Stimulated activated CD8-positive, alpha-beta memory T cell treated with anti-CD3 and anti-CD28 coated beads, Interleukin-15, amount 100 ng/mL, for 4 hours (primary cell): ENCODE data around the gene CARD19.

Experiments used
- DNase-seq, 2 donors: peaks; one replicate each; pipeline ENCODE4 v3.0.0-alpha.2; 2020; ENCODE audit warnings: low read depth in 2 of 2

Gene CARD19

GRCh38 chr9:93118863-93119702, 23.1 kb downstream of the CARD19 start:
- DNase-seq: no peak

- DNase-seq: no peak
Measured at GRCh38 chr9:93119703-93119952, 23.6 kb downstream of the CARD19 start.

GRCh38 chr9:93119953-93120845, 24.2 kb downstream of the CARD19 start:
- no peak for DNase-seq

- no peak for DNase-seq
Measured at GRCh38 chr9:93120846-93121315, 24.9 kb downstream of the CARD19 start.

- no peak for DNase-seq
Measured at GRCh38 chr9:93121316-93122241, 25.6 kb downstream of the CARD19 start.

- DNase-seq: no peak
Measured at GRCh38 chr9:93122721-93123221, 26.8 kb downstream of the CARD19 start.

- DNase-seq: no peak
Measured at GRCh38 chr9:93123561-93124283, 27.7 kb downstream of the CARD19 start.

- no peak for DNase-seq
Measured at GRCh38 chr9:93124793-93125192, 28.8 kb downstream of the CARD19 start.

- no peak for DNase-seq
Measured at GRCh38 chr9:93125331-93125894, 29.4 kb downstream of the CARD19 start.

GRCh38 chr9:93126151-93126781, 30.2 kb downstream of the CARD19 start:
- no peak for DNase-seq

GRCh38 chr9:93126825-93127368, 30.9 kb downstream of the CARD19 start:
- DNase-seq: no peak

GRCh38 chr9:93127395-93127911, 31.4 kb downstream of the CARD19 start:
- no peak for DNase-seq

- no peak for DNase-seq
Measured at GRCh38 chr9:93128011-93128714, 32.1 kb downstream of the CARD19 start.

- DNase-seq: no peak
Measured at GRCh38 chr9:93128715-93129224, 32.8 kb downstream of the CARD19 start.

- no peak for DNase-seq
Measured at GRCh38 chr9:93129286-93129685, 33.3 kb downstream of the CARD19 start.

GRCh38 chr9:93129691-93130500, 33.9 kb downstream of the CARD19 start:
- DNase-seq: no peak

GRCh38 chr9:93130861-93131481, 35.0 kb downstream of the CARD19 start:
- no peak for DNase-seq
